Kasumi-1 (cell line): ENCODE measurements around the gene S100A1.
"Not testable (repeated sequence)": the region's sequence is repeated elsewhere in the genome, so short reads cannot be mapped to it uniquely, and the experiment has no call there.

Experiments used
- DNase-seq, 2 experiments: peaks; one replicate each; lab custom pipeline; 2025; lab: John Stamatoyannopoulos, UW

S100A1 gene

DNA sequence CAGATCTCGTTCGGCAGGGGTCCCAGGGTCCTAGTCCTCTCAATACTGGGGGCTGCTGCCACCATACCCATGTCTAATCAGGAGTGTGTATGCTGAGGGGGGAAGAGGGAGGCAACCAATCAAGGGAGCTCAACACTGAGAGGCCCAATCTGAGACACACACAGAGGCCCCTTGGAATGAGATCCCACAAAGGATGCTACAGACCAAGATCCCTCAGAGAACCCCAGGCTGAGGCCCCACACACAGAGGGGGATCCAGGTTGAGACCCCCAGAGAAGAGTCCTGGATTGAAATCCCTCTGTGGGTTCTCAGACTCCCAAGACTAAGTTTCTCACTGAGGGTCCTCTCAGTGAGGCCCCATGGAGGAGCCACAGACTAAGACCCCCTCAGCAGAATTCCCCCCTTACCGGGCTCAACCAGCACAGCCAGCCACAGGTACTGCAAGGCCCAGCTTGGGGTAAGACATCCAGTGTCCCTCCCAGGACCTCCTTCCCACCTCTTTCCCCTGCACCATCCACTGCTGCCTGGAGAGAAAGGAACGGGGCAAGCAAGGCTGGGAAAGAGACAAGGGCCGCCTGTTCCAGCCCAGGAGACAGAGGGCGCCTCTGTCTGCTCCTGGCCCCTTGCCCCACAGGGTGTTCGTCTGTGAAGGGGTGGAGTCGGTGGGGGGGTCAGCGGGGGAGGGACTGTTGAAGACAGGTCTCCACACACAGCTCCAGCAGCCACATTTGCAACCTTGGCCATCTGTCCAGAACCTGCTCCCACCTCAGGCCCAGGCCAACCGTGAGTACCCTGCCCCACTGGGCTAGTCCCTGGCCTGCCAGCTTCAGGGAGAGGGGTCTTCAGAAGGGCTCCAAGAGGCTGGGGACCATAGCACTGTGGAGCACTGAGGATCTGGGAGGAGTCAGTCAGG is at the start of gene S100A1:
Gene S100A1, plus strand, starts transcription at position 720 of the 912 bp plus-strand sequence. CDS start 2,088 bp downstream, outside the sequence.
- DNase-seq: no peak

DNA sequence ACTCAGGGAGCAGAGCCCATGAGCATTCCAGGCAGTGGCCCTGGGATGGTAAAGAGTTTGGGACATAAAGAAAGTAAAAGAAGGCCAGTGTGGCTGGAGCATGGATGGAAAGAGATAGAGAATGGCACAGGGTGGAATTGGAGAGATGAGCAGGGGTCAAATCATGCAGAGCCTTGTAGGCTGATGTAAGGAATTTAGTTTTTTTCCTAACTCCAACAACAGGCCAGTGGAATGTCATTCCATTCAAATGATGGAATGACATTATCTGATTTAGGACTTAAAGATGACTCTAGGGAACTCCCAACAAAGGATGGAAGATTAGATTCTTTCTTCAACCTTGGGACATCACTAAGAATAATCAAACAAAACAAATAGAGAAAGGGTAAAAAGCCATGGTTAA is 49.7 kb upstream of the S100A1 start:
- DNase-seq: no peak

DNA sequence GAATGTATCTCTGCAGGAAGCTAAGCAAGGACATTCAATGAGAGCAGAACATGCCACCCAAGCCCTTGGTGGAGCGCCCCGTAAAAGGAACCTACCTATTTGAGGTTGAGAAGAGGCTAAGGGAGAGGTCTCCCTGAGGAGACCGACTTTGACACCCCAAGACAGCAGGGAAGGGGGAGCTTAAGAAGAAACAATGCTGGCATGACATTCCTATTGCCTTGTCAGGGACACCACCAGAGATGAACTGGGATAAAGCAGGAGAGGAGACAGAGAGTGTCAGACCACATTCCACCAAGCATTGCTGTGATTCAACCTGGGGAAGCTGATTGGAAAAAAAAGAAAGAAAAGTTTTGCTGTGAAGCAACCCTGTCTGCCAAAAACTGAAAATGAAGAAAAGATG is 49.3 kb upstream of the S100A1 start:
- no peak for DNase-seq

DNA sequence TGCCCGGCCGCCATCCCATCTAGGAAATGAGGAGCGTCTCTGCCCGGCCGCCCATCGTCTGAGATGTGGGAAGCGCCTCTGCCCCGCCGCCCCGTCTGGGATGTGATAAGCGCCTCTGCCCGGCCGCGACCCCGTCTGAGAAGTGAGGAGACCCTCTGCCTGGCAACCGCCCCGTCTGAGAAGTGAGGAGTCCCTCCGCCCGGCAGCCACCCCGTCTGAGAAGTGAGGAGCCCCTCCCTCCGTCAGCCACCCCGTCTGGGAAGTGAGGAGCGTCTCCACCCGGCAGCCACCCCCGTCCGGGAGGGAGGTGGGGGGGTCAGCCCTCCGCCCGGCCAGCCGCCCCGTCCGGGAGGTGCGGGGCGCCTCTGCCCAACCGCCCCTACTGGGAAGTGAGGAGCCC is 45.4 kb upstream of the S100A1 start:
- DNase-seq: not testable (repeated sequence)

DNA sequence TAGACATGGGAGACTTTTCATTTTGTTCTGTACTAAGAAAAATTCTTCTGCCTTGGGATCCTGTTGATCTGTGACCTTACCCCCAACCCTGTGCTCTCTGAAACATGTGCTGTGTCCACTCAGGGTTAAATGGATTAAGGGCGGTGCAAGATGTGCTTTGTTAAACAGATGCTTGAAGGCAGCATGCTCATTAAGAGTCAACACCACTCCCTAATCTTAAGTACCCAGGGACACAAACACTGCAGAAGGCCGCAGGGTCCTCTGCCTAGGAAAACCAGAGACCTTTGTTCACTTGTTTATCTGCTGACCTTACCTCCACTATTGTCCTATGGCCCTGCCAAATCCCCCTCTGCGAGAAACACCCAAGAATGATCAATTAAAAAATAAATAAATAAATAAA is 44.7 kb upstream of the S100A1 start:
- not testable (repeated sequence) for DNase-seq

DNA sequence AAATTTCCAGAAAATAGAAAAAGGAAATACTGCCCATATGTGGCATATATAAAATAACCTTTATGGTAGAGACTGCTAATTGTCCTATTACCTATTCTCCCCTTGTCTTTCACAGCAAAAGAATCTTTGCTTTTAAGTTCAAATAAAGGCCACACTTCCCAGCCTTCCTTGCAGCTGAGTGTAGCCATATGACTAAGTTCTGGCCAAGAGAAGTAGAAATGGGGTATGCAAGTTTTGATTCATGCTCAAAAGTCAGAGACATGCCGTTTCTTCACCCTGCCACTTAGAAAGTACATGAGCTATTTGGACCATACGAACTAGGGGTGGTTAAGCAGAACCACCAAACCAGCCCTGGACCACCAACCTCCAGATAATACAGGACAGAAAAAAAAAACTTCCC is 44.3 kb upstream of the S100A1 start:
- no peak for DNase-seq

DNA sequence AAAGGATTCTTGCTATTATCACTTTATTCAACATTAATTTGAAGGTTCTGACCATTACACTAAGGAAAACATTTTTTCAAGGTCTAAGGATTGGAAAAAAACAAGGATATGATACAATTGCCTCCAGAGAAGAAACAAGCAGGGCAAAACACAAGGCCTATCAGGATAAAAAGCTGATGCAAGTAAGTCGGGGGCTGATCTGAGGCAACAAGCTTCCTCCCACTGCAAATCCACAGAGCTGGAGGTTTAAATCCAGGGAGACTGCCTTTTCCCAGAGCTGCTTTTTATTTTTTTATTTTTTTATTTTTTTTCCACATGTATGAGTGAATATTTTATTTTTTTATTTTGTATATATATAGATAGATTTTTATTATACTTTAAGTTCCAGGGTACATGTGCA is 43.2 kb upstream of the S100A1 start:
- DNase-seq: no peak

DNA sequence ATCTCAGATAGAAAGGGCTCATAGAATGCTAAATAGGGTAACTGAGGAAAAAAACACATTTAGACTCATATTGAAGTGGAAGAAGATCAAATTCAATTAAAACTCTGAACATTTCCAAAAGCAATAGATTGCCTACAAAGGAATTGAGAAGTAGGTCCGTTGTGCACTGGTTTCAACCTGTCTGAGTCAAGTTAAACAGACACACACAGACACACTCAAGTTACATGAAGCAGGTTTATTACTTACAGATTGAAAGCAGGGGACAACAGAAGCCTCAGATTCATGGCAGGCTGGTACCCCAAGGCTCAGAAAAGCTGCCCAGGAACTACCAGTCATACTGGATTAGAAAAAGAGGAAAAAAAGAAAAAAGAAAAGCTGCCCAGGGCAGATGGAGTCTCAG is 41.9 kb upstream of the S100A1 start:
- no peak for DNase-seq

DNA sequence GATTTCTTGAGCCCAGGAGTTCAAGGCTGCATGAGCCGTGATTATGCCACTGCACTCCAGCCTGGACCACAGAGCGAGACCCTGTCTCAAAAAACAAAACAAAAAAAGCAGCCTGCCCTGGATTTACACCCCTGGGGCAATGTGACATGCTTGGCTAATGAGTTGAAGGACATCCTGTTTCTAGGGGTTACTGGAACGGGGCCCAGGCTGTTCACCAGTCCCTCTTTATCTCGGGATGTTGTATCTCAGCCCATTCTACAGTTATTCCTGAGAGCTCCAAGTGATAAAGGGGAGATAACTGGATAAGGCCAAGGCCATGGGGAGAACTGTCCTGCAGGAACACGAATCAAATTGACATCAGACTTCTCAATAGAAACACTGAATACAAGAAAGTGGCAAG is 40.9 kb upstream of the S100A1 start:
- DNase-seq: no peak

DNA sequence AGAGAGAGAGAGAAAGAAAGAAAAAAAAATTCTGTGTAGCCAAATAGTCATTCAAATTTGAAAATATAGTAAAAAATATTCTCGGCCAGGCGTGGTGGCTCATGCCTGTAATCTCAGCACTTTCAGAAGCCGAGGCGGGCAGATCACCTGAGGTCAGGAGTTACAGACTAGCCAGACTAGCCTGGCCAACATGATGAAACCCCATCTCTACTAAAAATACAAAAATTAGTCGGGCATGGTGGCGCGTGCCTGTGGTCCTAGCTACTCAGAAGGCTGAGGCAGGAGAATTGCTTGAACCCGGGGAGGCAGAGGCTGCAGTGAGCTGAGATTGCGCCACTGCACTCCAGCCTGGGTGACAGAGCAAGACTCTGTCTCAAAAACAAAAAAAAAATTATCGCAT is 40.2 kb upstream of the S100A1 start:
- not testable (repeated sequence) for DNase-seq

DNA sequence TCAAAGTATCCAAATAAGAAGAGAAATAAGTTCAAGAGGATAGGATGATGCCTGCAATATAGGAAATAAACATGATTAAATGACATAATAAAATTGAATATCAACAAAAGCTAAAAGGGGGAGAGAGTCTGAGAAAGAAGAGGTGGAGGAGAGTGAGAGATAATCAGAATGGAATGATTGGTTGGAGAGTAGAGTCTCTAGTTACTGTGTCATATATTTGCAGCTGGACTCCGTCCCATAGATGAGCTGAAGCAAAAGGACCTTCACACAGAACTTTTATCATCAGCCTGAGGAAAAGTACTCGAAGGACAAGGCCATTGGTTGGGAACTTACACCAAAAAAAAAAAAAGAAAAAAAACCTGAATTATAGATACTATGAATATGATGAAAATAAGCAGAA is 39.8 kb upstream of the S100A1 start:
- DNase-seq: no peak

DNA sequence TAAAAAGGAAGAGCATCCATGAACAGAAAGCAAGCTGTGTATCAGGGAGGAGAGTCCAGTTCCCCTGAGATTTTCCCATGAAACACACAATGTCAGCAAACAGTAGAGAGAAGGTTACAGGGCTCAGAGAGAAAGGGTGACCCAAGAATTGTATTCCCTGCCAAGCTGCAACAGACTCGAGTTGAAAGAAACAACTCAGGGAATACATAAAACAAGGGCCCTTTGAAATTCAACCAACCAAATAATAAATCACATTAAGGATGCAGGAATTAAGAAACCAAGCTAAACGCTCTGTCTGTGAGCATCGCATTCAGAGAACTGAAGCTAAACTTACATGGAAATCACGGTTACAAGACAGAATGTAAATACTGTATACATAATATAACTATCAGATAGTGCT is 35.5 kb upstream of the S100A1 start:
- DNase-seq: no peak

DNA sequence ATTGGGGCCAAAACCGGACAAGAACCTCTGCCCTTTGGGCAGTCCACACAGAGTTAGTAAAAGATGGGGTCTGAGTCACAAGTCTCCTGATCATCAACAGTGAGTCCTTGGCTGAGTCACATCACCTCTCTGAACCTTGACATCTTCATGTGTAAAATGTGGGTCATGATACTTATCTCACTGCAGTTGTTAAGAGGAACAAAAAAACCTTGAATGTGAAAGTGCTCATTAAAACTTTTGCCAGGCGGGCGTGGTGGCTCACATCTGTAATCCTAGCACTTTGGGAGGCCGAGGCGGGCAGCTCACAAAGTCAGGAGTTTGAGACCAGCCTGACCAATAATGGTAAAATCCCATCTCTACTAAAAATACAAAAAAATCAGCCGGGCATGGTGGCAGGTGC is 31.0 kb upstream of the S100A1 start:
- DNase-seq: no peak

DNA sequence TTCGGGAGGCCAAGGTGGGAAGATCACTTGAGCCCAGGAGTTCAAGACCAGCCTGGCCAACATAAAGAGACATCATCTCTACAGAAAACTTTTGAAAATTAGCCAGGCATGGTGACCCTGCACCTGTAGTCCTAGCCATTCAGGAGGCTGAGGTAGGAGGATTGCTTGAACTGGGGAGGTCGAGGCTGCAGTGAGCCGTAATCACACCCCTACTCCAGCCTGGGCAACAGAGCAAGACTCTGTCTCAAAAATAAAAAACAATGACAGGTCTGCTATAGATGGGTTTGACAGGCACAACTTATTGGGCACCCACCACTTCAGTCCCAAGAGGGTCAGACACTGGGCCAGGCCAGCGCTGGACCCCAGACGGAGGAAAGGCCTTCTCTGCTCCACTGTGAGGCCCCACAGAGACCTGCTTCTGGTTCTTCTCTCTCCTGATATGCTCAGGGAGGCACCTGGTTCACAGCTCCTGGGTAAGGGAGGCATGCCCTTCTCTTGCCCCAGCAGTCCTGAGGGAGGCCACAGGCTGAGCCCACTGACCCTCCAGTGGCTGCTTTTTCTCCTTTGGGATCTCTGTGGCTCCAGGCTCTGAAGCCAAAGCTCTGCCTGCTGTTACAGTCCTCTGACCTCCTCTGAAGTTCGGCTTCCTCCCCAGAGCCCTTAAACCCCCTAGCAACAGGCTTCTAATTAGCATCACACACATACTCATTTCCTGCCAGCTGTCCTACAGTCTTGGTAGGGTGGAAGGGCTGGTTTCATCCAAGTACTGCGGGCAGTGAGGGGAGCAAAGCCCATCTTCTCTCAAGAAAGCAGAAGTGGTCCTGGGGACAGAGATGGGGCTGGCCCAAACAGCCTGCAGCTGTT is 29.7 kb upstream of the S100A1 start:
- peak; percentile 99 for DNase-seq

DNA sequence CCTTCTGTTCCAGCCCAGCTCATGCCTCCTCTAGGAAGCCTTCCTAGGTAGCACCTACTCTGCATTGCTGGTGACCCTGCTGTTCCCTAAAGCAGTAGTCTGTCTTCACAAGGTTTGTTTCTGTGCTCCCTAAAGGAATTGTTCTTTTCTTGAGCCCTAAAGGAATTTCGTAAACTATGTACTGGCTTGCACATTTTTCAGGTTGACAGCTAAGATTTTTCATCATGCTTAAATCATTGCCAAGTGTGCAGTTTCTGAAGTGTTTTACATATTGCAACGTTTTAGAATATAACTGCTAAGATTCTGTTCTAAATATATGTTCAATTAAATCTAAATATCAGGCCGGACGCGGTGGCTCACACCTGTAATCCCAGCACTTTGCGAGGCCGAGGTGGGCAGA is 28.4 kb upstream of the S100A1 start:
- DNase-seq: no peak

DNA sequence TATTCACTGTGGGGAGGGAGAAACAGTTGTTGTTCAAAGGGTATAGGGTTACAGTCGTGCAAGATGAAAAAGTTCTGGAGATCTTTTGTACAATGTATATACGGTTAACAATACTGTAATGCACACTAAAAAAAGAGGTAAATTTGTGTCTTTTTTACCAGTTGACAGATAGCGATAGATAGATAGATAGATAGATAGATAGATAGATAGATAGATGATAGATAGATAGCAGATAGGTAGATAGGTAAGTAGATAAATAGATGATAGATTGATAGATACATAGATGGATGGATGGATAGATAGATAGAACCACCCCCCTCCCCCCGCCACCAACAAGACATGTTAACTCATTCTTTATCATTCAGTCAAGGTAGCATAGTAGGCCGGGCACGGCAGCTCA is 25.5 kb upstream of the S100A1 start:
- DNase-seq: no peak

DNA sequence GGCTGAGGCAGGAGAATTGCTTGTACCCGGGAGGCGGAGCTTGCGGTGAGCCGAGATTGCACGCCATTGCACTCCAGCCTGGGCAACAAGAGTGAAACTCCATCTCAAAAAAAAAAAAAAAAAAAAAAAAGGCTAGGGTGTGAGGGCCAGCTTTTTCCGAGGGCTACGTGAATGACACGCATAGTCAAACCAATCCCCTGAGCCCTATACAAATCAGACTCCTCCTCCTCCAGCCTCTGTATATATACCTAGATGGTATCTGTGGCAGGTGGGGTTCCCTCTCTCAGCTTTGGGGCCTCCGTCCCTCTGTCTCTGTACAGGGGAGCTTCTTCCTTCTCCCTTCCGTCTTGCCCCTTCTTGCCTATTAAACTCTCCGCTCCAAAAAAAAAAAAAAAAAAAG is 22.0 kb upstream of the S100A1 start:
- DNase-seq: no peak

DNA sequence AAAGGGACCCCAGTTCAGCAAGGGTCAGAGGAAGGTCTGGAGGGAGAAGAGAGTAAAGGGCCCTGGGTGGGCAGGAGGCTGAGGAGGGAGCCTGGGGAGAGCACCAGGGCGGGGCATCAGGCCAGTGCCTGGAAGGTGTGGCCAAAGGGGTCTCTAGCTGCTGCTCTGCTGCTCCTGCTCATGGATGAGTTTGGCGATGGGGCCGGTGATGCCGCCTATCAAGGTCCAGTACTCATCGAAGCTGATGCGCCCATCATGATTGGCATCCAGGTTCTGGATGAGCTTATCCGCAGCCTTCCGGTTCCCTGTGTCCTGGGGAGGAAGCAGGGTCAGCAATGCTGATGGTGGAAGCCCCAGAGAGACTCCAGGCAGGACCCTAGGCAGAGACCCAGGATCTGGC is 20.9 kb upstream of the S100A1 start:
- DNase-seq: no peak

DNA sequence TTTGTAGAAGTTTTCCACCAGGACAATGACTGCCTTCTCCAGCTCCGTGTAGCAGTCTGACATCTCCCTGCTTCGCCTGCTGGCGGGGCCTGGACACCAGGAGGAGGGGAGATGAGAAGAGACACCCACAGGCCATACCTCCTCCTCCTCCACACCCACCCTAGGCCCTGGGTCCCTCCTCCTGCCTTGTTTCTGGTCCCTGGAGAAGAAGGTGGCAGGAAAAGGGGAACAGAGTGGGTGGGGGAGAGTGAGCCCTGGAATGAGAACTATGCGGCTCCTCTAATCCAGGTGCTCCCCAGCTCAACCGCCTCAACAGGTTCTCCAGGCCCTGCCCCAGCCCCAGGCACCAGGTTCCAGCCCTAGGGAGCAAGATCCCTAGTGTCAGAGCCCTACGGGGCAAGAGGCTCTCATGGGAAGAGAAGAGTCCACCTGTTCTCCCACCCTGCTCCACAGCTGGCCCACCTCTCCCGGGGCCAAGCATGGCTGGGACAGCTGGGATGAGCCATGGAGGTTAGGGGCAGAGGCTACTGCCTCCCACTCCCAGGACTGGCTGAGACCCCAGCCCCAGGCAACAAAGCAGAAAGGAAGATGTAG is 20.0 kb upstream of the S100A1 start:
- DNase-seq: no peak

DNA sequence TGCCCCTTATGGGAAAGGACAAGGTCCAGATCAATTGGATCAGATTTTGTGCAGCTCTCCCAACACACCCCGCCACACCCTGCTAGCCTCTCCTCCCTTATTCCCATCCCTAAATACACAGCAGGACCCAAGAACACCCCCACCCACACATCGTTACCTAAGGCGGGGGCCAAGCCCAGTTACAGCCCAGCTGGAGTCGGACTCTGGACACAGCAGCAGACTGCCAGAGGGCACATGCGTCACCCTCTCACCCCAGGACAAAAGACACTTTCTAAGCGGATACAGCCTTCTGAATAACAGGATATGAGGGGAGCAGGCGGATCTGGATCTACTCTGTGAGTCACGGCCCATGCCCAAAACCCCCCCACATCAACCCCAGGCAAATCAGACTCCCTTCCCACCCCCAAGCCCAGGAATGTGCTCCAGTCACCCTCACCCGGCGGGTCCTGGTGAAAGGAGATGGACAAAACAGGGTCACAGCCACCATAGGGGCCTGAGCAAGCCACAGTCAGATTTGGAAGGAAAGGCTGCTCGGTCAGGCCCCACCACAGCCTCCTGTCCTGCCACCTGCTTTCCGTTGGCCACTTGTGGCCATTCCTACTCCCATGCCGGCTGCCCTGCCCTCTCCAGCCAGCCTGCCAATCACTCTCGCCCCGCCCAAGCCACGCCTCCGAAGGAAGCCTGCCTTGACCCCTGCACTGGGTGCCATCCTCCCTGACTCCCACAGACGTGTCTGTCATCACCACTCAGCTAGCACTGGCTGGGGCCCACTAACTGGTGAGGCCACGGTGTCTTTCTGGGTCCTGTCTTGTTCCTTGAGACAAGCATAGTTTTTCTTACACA is 19.3 kb upstream of the S100A1 start:
- no peak for DNase-seq

DNA sequence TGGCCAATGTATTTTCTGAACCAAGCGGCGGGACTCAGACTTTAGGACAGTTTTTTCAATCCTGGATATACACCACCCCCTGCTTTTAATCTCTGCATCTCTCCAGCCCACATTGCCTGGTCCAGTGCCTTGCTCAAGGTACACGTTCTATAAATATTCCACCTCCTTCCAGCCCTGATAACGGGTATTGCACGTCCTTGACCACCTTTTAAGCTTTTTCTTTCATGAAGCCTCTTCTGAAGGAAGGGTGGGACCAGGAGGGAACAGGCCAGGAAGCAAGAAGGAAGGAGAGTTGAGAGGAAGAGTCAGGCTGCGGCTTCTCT is 18.7 kb upstream of the S100A1 start:
- no peak for DNase-seq

DNA sequence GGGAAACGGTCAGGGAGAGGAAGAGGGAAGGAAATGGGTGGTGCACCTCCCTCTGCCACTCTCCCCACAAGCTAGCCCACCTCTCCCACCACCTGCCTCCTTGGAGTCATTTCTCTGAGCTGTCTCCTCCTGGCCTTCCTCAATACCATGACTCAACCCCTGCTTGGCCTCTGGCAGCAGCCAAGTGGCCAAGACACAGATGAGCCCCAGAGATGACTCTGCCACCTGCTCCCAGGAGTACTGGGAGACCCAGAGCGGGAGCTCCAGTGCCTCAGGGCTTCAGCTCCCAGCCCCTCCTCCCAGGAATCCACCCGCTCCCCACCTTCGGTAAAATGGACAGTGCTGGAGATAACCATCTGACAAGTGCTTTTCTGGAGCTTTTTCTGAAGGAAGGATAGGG is 17.9 kb upstream of the S100A1 start:
- DNase-seq: no peak
